K562 (cell line): ENCODE data around the gene NAT9. TPM values are rescaled to one million over a fixed set of nuclear protein-coding genes. Genes with fewer than 3 reads are reported as not detected.

Experiments used
- BHLHE40 ChIP-seq: IDR thresholded peaks from 2 replicates; pipeline ENCODE4 v1.6.1; 2011; ENCODE audit warnings: low read length, improper control_type of control experiment
- CBX1 ChIP-seq: sonication (generic); IDR thresholded peaks from 2 replicates; pipeline ENCODE4 v1.6.1; 2016; ENCODE audit warnings: antibody characterized with exemption, low read depth, mild to moderate bottlenecking
- CCNT2 ChIP-seq: IDR thresholded peaks from 2 replicates; pipeline ENCODE4 v1.6.1; 2011; ENCODE audit warnings: borderline replicate concordance, low read depth, mild to moderate bottlenecking, moderate library complexity, mixed read lengths, low read length; ENCODE audit not compliant: insufficient read length; ENCODE audit errors: extremely low read depth
- CEBPG ChIP-seq, 3 experiments: fragments of 200-800 bp in 1 of 3; sonication (Bioruptor generic) in 1 of 3; sonication (generic) in 1 of 3; formaldehyde crosslinking in 1 of 3; IDR thresholded peaks in 2 of 3; conservative IDR thresholded peaks in 1 of 3; 2 replicates each; pipeline versions ENCODE4 v1.6.1 to v1.8.0; 2016 to 2022; ENCODE audit warnings: missing compliant biosample characterization in 2 of 3, missing genetic modification characterization in 2 of 3, mild to moderate bottlenecking in 1 of 3, missing genetic modification reagents in 1 of 3
- ELF4 ChIP-seq: fragments of 450-650 bp; formaldehyde crosslinking; IDR thresholded peaks from 2 replicates; pipeline ENCODE4 v1.4.0; 2022; ENCODE audit warnings: missing genetic modification characterization
- KAT7 ChIP-seq: sonication (generic); formaldehyde crosslinking; IDR thresholded peaks from 2 replicates; pipeline ENCODE4 v1.8.0; 2022; ENCODE audit warnings: missing genetic modification reagents, mild to moderate bottlenecking, borderline replicate concordance
- MYC ChIP-seq, 2 experiments: fragments of 250-450 bp in 1 of 2; sonication (Bioruptor Pico) in 1 of 2; IDR thresholded peaks; 2 replicates each; pipeline versions ENCODE4 v1.5.1 to v1.6.1; 2012 to 2021; ENCODE audit warnings: low read depth in 2 of 2, borderline replicate concordance in 1 of 2, improper control_type of control experiment in 1 of 2, low read length in 1 of 2, mild to moderate bottlenecking in 1 of 2, moderate library complexity in 1 of 2
- NEUROD1 ChIP-seq: fragments of 150-350 bp; IDR thresholded peaks from 2 replicates; pipeline ENCODE4 v1.6.1; 2014; ENCODE audit warnings: borderline replicate concordance, low read length, low read depth; ENCODE audit not compliant: partially characterized antibody
- POLR2G ChIP-seq: fragments of 200-400 bp; formaldehyde crosslinking; IDR thresholded peaks from 2 replicates; pipeline ENCODE4 v1.6.1; 2017; ENCODE audit warnings: low read depth, mild to moderate bottlenecking, antibody characterized with exemption, low read length, moderate library complexity
- POU5F1 ChIP-seq: fragments of 150-350 bp; IDR thresholded peaks from 2 replicates; pipeline ENCODE4 v1.6.1; 2014; ENCODE audit warnings: borderline replicate concordance, low read length, low read depth, mild to moderate bottlenecking; ENCODE audit not compliant: partially characterized antibody
- SP1 ChIP-seq: sonication (generic); formaldehyde crosslinking; IDR thresholded peaks from 2 replicates; pipeline ENCODE4 v1.8.1; 2022; ENCODE audit warnings: mild to moderate bottlenecking, missing genetic modification reagents
- SPI1 ChIP-seq: IDR thresholded peaks from 2 replicates; pipeline ENCODE4 v1.6.1; 2011; ENCODE audit warnings: low read depth, low read length, control low read depth, borderline replicate concordance
- TOE1 ChIP-seq, 2 experiments: fragments of 450-650 bp in 1 of 2; sonication (generic) in 1 of 2; formaldehyde crosslinking in 1 of 2; IDR thresholded peaks; 2 replicates each; pipeline versions ENCODE4 v1.7.1 to v1.8.0; 2016 to 2022; ENCODE audit warnings: borderline replicate concordance in 2 of 2, mild to moderate bottlenecking in 2 of 2, antibody characterized with exemption in 1 of 2, inconsistent platforms in 1 of 2, low read depth in 1 of 2, missing genetic modification reagents in 1 of 2, moderate library complexity in 1 of 2
- polyA plus RNA-seq, 8 experiments: library from polyadenylated mRNA; depleted of rRNA in 4 of 8; stranded (reverse) in 5 of 8; unstranded in 3 of 8; fragments of >200 nt; fragmentation: Nextera tagmentation in 2 of 8; fragmentation: Illumina TruSeq in 1 of 8; extraction: Ambion mirVana in 2 of 8; extraction: Trizol in 1 of 8; gene quantifications; 2 replicates each; pipeline versions ENCODE4 v1.2.1 to v1.2.3, GENCODE V29; 2011 to 2014; ENCODE audit warnings: inconsistent platforms in 1 of 8, missing spikeins in 1 of 8
- total RNA-seq, 7 experiments: library from RNA; depleted of rRNA in 6 of 7; stranded (reverse); fragments of >200 nt in 6 of 7; fragmentation: Illumina TruSeq in 2 of 7; extraction: Trizol in 2 of 7; gene quantifications; 2 replicates each; pipeline versions ENCODE4 v1.2.1 to v1.2.3, GENCODE V29; 2011 to 2021; ENCODE audit warnings: low replicate concordance in 1 of 7
- TF ChIP-seq, protein P1 (sequence below): fragments of 450-650 bp; formaldehyde crosslinking; IDR thresholded peaks from 2 replicates; pipeline ENCODE4 v1.4.0; 2022; ENCODE audit warnings: missing genetic modification characterization
- TF ChIP-seq, protein P2 (sequence below): fragments of 450-650 bp; IDR thresholded peaks from 2 replicates; pipeline ENCODE4 v1.6.1; 2017; ENCODE audit warnings: antibody characterized with exemption
- TF ChIP-seq, protein P3 (sequence below): fragments of 450-650 bp; conservative IDR thresholded peaks from 2 replicates; pipeline ENCODE4 v1.6.1; 2016; ENCODE audit warnings: missing genetic modification characterization, low read depth, mild to moderate bottlenecking, control low read depth, missing compliant biosample characterization
- TF ChIP-seq, protein P4 (sequence below): fragments of 450-650 bp; formaldehyde crosslinking; IDR thresholded peaks from 2 replicates; pipeline ENCODE4 v1.4.0; 2022; ENCODE audit warnings: missing genetic modification characterization

Gene NAT9
- total and polyA plus RNA-seq, 9 of the 15 experiments (the other 6 are each of a cell fraction or from before 2014, with no cell fraction given): 4.2 to 63.6 (median 40.8) TPM

DNA sequence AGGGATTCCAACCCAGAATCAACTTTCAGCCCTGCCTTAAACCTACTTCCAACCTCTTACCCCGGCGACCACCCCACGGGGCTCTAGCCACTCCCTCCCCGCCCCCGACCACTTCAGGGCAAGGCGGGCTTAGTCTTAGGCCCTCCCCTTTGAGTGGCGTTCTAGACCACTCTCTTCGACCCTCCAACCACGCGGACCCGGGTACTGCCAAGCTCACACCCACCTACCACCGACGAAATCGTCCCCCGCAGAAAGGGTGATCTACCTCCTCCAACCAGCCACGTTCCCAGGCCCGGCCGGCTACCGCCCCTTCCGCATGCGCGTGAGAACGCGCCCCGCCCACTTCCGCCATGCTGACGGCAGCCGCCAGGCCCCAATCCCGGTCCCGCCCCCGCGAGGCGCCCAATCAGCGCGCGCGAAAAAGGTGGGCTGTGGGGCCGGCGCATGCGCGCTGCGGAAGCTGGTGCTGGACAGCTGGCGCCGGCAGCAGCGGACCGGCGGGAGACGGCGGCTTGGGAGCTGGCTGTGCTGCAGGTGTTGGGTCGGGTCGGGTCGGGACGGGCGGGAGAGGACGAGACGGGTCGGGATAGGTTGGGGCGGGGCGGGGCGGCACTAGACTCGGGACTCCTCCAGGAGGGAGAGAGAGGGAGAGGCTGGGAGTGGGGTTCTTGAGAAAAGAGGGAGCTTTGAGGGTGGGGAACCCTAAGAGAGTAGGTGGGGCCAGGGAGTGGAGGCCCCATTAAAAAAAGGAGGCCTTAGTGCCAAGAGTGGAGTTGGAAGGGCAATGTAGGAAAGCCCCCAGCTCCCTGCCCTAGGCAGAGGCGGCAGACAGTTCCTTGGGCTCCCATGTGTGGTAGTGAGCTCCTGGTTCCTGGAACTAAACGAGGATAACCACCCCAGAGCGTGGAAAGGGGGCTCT, at the start of gene NAT9 (continued):
- TF ChIP-seq MYC (IDR thresholded peaks at IDR 0.05; ENCODE audit: low read depth, low read length) (peak; percentile 92), MYC (CRISPR knock-in tag; IDR thresholded peaks at IDR 0.05; ENCODE audit: borderline replicate concordance, low read depth) (0 out of 2 replicates have a peak, but pooled peaks have one; percentile 55), BHLHE40 (peak; percentile 32; the same call in 1 of the 2 replicates), NEUROD1 (peak; percentile 80), KAT7 (CRISPR knock-in tag) (0 out of 2 replicates have a peak, but pooled peaks have one; percentile 36), CEBPG (CRISPR knock-in tag; IDR thresholded peaks at IDR 0.05) (no peak), CEBPG (tag; conservative IDR thresholded peaks at IDR 0.05 in 1 of 2, IDR thresholded peaks at IDR 0.05 in 1 of 2) (no peak), SP1 (peak; percentile 97), POLR2G (peak; percentile 86), TOE1 (IDR thresholded peaks at IDR 0.05; ENCODE audit: borderline replicate concordance) (0 out of 2 replicates have a peak, but pooled peaks have one; percentile 17), TOE1 (CRISPR knock-in tag; IDR thresholded peaks at IDR 0.05; ENCODE audit: borderline replicate concordance, low read depth) (no peak), ELF4 (CRISPR knock-in tag) (peak; percentile 45; the same call in 1 of the 2 replicates), SPI1 (peak; percentile 60; the same call in 1 of the 2 replicates), POU5F1 (peak; percentile 94), CCNT2 (peak; percentile 79), CBX1 (no peak)
- TF ChIP-seq, protein P1, sequence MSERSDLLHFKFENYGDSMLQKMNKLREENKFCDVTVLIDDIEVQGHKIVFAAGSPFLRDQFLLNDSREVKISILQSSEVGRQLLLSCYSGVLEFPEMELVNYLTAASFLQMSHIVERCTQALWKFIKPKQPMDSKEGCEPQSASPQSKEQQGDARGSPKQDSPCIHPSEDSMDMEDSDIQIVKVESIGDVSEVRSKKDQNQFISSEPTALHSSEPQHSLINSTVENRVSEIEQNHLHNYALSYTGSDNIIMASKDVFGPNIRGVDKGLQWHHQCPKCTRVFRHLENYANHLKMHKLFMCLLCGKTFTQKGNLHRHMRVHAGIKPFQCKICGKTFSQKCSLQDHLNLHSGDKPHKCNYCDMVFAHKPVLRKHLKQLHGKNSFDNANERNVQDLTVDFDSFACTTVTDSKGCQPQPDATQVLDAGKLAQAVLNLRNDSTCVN (CRISPR knock-in tag): no peak
- TF ChIP-seq, protein P2, sequence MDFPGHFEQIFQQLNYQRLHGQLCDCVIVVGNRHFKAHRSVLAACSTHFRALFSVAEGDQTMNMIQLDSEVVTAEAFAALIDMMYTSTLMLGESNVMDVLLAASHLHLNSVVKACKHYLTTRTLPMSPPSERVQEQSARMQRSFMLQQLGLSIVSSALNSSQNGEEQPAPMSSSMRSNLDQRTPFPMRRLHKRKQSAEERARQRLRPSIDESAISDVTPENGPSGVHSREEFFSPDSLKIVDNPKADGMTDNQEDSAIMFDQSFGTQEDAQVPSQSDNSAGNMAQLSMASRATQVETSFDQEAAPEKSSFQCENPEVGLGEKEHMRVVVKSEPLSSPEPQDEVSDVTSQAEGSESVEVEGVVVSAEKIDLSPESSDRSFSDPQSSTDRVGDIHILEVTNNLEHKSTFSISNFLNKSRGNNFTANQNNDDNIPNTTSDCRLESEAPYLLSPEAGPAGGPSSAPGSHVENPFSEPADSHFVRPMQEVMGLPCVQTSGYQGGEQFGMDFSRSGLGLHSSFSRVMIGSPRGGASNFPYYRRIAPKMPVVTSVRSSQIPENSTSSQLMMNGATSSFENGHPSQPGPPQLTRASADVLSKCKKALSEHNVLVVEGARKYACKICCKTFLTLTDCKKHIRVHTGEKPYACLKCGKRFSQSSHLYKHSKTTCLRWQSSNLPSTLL: 0 out of 2 replicates have a peak, but pooled peaks have one; percentile 25
- TF ChIP-seq, protein P3, sequence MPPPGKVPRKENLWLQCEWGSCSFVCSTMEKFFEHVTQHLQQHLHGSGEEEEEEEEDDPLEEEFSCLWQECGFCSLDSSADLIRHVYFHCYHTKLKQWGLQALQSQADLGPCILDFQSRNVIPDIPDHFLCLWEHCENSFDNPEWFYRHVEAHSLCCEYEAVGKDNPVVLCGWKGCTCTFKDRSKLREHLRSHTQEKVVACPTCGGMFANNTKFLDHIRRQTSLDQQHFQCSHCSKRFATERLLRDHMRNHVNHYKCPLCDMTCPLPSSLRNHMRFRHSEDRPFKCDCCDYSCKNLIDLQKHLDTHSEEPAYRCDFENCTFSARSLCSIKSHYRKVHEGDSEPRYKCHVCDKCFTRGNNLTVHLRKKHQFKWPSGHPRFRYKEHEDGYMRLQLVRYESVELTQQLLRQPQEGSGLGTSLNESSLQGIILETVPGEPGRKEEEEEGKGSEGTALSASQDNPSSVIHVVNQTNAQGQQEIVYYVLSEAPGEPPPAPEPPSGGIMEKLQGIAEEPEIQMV (tag): peak; percentile 72; the same call in 1 of the 2 replicates
- TF ChIP-seq, protein P4, sequence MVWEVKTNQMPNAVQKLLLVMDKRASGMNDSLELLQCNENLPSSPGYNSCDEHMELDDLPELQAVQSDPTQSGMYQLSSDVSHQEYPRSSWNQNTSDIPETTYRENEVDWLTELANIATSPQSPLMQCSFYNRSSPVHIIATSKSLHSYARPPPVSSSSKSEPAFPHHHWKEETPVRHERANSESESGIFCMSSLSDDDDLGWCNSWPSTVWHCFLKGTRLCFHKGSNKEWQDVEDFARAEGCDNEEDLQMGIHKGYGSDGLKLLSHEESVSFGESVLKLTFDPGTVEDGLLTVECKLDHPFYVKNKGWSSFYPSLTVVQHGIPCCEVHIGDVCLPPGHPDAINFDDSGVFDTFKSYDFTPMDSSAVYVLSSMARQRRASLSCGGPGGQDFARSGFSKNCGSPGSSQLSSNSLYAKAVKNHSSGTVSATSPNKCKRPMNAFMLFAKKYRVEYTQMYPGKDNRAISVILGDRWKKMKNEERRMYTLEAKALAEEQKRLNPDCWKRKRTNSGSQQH: no peak
